ENCODE data around the gene PRKAG2.
A peak's percentile ranks its signal among the peaks of the same experiment; 100 is the strongest.
"Not testable (repeated sequence)": the region's sequence is repeated elsewhere in the genome, so short reads cannot be mapped to it uniquely, and the experiment has no call there.

The PRKAG2 gene

GRCh38 chr7:151876899-151877777 is at the start of gene PRKAG2:
Gene PRKAG2, minus strand, starts transcription at chr7:151877115. Its CDS starts 495 bp downstream, at chr7:151876620.
- no peaks in the 10 kb centered on the region for H3K36me3 Mint-ChIP-seq
- H3K4me1 Mint-ChIP-seq, result peaks cover 19% of the 10 kb centered on the region
- peak within 1 kb of the TSS; percentile 97 for H3K4me3 Mint-ChIP-seq
- peak within 1 kb of the TSS; percentile 90 for H3K27ac Mint-ChIP-seq
- H3K9me3 Mint-ChIP-seq, result no peaks in the 10 kb centered on the region
- no peaks in the 10 kb centered on the region for H3K27me3 Mint-ChIP-seq

- Mint-ChIP-seq H3K27ac (no peak overlapping the region), H3K36me3 (no peaks in the 10 kb centered on the region), H3K27me3 (no peaks in the 10 kb centered on the region), H3K4me1 (peaks cover 7% of the 10 kb centered on the region), H3K9me3 (no peaks in the 10 kb centered on the region), H3K4me3 (no peak overlapping the region)
These were observed 49.4 kb upstream of the PRKAG2 start for GRCh38 chr7:151926336-151926712.

- H3K9me3 Mint-ChIP-seq, result no peaks in the 10 kb centered on the region
- H3K27ac Mint-ChIP-seq, result no peak overlapping the region
- no peak overlapping the region for H3K4me3 Mint-ChIP-seq
- H3K4me1 Mint-ChIP-seq, result peaks cover 7% of the 10 kb centered on the region
- no peaks in the 10 kb centered on the region for H3K36me3 Mint-ChIP-seq
- H3K27me3 Mint-ChIP-seq, result no peaks in the 10 kb centered on the region
These were observed 48.8 kb upstream of the PRKAG2 start for GRCh38 chr7:151925446-151926335.

- no peaks in the 10 kb centered on the region for H3K9me3 Mint-ChIP-seq
- no peak overlapping the region for H3K4me3 Mint-ChIP-seq
- H3K4me1 Mint-ChIP-seq, result peaks cover 7% of the 10 kb centered on the region
- H3K27me3 Mint-ChIP-seq, result no peaks in the 10 kb centered on the region
- H3K27ac Mint-ChIP-seq, result no peak overlapping the region
- no peaks in the 10 kb centered on the region for H3K36me3 Mint-ChIP-seq
These were observed 47.6 kb upstream of the PRKAG2 start for GRCh38 chr7:151924508-151924907.

- Mint-ChIP-seq H3K27ac (no peak overlapping the region), H3K27me3 (no peaks in the 10 kb centered on the region), H3K9me3 (no peaks in the 10 kb centered on the region), H3K36me3 (no peaks in the 10 kb centered on the region), H3K4me1 (peaks cover 7% of the 10 kb centered on the region), H3K4me3 (no peak overlapping the region)
These were observed 47.1 kb upstream of the PRKAG2 start for GRCh38 chr7:151924001-151924400.

GRCh38 chr7:151923097-151923876 is 46.4 kb upstream of the PRKAG2 start:
- no peaks in the 10 kb centered on the region for H3K27me3 Mint-ChIP-seq
- peaks cover 7% of the 10 kb centered on the region for H3K4me1 Mint-ChIP-seq

GRCh38 chr7:151921451-151921850 is 44.5 kb upstream of the PRKAG2 start:
- H3K4me1 Mint-ChIP-seq, result peaks cover 7% of the 10 kb centered on the region
- no peak overlapping the region for H3K4me3 Mint-ChIP-seq
- H3K36me3 Mint-ChIP-seq, result no peaks in the 10 kb centered on the region
- H3K27me3 Mint-ChIP-seq, result no peaks in the 10 kb centered on the region
- no peaks in the 10 kb centered on the region for H3K9me3 Mint-ChIP-seq
- H3K27ac Mint-ChIP-seq, result no peak overlapping the region

More at GRCh38 chr7:151923097-151923876, 46.4 kb upstream of the PRKAG2 start:
- H3K27ac Mint-ChIP-seq, result no peak overlapping the region
- H3K4me3 Mint-ChIP-seq, result no peak overlapping the region
- H3K36me3 Mint-ChIP-seq, result no peaks in the 10 kb centered on the region
- H3K9me3 Mint-ChIP-seq, result no peaks in the 10 kb centered on the region

GRCh38 chr7:151920488-151920887 is 43.6 kb upstream of the PRKAG2 start:
- Mint-ChIP-seq H3K9me3 (peaks cover under 1% of the 10 kb centered on the region), H3K36me3 (peaks cover 1% of the 10 kb centered on the region), H3K27me3 (no peaks in the 10 kb centered on the region), H3K4me3 (no peak overlapping the region), H3K4me1 (peaks cover under 1% of the 10 kb centered on the region), H3K27ac (no peak overlapping the region)

- Mint-ChIP-seq H3K4me1 (no peaks in the 10 kb centered on the region), H3K27me3 (no peaks in the 10 kb centered on the region), H3K9me3 (peaks cover 5% of the 10 kb centered on the region), H3K36me3 (peaks cover 3% of the 10 kb centered on the region), H3K4me3 (no peak overlapping the region), H3K27ac (no peak overlapping the region)
These were observed 42.7 kb upstream of the PRKAG2 start for GRCh38 chr7:151919595-151919994.

GRCh38 chr7:151918510-151918843 is 41.6 kb upstream of the PRKAG2 start:
- no peaks in the 10 kb centered on the region for H3K27me3 Mint-ChIP-seq
- no peaks in the 10 kb centered on the region for H3K4me1 Mint-ChIP-seq
- H3K9me3 Mint-ChIP-seq, result peaks cover 12% of the 10 kb centered on the region
- no peak overlapping the region for H3K27ac Mint-ChIP-seq
- peaks cover 7% of the 10 kb centered on the region for H3K36me3 Mint-ChIP-seq
- H3K4me3 Mint-ChIP-seq, result no peak overlapping the region

GRCh38 chr7:151917791-151918509 is 41.0 kb upstream of the PRKAG2 start:
- peaks cover 12% of the 10 kb centered on the region for H3K9me3 Mint-ChIP-seq
- no peak overlapping the region for H3K27ac Mint-ChIP-seq
- no peaks in the 10 kb centered on the region for H3K4me1 Mint-ChIP-seq
- peaks cover 7% of the 10 kb centered on the region for H3K36me3 Mint-ChIP-seq
- no peak overlapping the region for H3K4me3 Mint-ChIP-seq
- no peaks in the 10 kb centered on the region for H3K27me3 Mint-ChIP-seq

GRCh38 chr7:151914051-151914450 is 37.1 kb upstream of the PRKAG2 start:
- H3K9me3 Mint-ChIP-seq, result peaks cover 12% of the 10 kb centered on the region
- peaks cover 7% of the 10 kb centered on the region for H3K36me3 Mint-ChIP-seq
- H3K27ac Mint-ChIP-seq, result no peak overlapping the region
- no peaks in the 10 kb centered on the region for H3K27me3 Mint-ChIP-seq
- H3K4me3 Mint-ChIP-seq, result no peak overlapping the region
- H3K4me1 Mint-ChIP-seq, result no peaks in the 10 kb centered on the region

- H3K4me3 Mint-ChIP-seq, H3K27ac Mint-ChIP-seq, H3K27me3 Mint-ChIP-seq, H3K4me1 Mint-ChIP-seq, H3K36me3 Mint-ChIP-seq: not testable (repeated sequence)
- H3K9me3 Mint-ChIP-seq, result peaks cover 12% of the 10 kb centered on the region
These were observed 33.7 kb upstream of the PRKAG2 start for GRCh38 chr7:151910655-151911054.

- H3K27me3 Mint-ChIP-seq, H3K4me3 Mint-ChIP-seq, H3K9me3 Mint-ChIP-seq, H3K36me3 Mint-ChIP-seq, H3K4me1 Mint-ChIP-seq, H3K27ac Mint-ChIP-seq: not testable (repeated sequence)
These were observed 30.2 kb upstream of the PRKAG2 start for GRCh38 chr7:151907115-151907514.

GRCh38 chr7:151905766-151906165 is 28.9 kb upstream of the PRKAG2 start:
- no peaks in the 10 kb centered on the region for H3K9me3 Mint-ChIP-seq
- peaks cover 5% of the 10 kb centered on the region for H3K27me3 Mint-ChIP-seq
- no peaks in the 10 kb centered on the region for H3K4me1 Mint-ChIP-seq
- no peak overlapping the region for H3K27ac Mint-ChIP-seq
- H3K36me3 Mint-ChIP-seq, result peaks cover 1% of the 10 kb centered on the region
- H3K4me3 Mint-ChIP-seq, result no peak overlapping the region

All from activated naive CD4-positive, alpha-beta T cell treated with anti-CD3 and anti-CD28 coated beads, Interleukin-2, amount 50 U/mL, for 24 hours (primary cell).